Sigmoid colon (tissue), 4 donors: ENCODE data around the gene CDHR3.

Experiments used
- EP300 ChIP-seq, 4 donors: sonication (generic); formaldehyde crosslinking; IDR thresholded peaks; one replicate each; pipeline ENCODE4 v1.6.1; 2017; ENCODE audit warnings: antibody characterized with exemption in 4 of 4
- POLR2A ChIP-seq, 2 donors: fragments of 450-650 bp; IDR thresholded peaks; one replicate each; pipeline ENCODE4 v1.6.1; 2016; ENCODE audit warnings: antibody characterized with exemption in 2 of 2, mild to moderate bottlenecking in 2 of 2, moderate library complexity in 2 of 2
- TF ChIP-seq, protein P1 (sequence below), 4 experiments: fragments of 450-650 bp in 3 of 4; fragments of 200-600 bp in 1 of 4; IDR thresholded peaks; one replicate each; pipeline ENCODE4 v1.5.1; 2016 to 2019; ENCODE audit warnings: antibody characterized with exemption in 4 of 4, mild to moderate bottlenecking in 3 of 4, moderate library complexity in 2 of 4

DNA sequence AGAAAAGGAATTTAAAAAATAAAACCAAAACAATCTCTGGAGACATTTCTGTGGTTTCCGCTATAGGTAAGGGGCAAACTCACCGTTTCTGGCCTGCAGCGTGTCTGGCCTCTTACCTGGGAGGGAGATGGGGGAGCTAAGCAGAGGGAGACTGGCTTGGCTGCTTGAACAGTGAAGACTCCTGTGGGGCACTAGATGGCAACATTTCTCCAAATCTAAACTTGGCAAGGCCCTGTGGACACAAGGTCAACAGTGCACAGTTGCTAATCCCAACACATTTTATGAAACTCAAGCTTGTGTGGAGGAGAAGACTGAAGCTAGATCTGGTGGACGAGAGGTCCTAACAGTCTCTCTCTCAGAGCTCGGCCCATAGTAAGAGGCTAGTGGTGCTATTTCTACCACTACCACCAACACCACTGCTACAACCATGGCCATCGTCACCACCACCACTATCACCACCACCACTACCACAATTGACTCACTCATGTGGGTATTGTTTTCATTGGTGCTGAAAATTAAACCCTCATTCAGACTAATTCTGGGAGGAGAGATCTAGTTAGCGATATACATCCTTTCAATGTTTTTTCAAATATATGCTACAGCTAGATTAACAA is 28.4 kb upstream of the CDHR3 start:
- TF ChIP-seq POLR2A (IDR thresholded peaks at IDR 0.05) (no peak), EP300 (IDR thresholded peaks at IDR 0.05) (no peak)
- TF ChIP-seq, protein P1, sequence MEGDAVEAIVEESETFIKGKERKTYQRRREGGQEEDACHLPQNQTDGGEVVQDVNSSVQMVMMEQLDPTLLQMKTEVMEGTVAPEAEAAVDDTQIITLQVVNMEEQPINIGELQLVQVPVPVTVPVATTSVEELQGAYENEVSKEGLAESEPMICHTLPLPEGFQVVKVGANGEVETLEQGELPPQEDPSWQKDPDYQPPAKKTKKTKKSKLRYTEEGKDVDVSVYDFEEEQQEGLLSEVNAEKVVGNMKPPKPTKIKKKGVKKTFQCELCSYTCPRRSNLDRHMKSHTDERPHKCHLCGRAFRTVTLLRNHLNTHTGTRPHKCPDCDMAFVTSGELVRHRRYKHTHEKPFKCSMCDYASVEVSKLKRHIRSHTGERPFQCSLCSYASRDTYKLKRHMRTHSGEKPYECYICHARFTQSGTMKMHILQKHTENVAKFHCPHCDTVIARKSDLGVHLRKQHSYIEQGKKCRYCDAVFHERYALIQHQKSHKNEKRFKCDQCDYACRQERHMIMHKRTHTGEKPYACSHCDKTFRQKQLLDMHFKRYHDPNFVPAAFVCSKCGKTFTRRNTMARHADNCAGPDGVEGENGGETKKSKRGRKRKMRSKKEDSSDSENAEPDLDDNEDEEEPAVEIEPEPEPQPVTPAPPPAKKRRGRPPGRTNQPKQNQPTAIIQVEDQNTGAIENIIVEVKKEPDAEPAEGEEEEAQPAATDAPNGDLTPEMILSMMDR (IDR thresholded peaks at IDR 0.05): no peak
